PC-9 (cell line): Measurements from ENCODE around the gene GRK2. TPM values are rescaled to one million over a fixed set of nuclear protein-coding genes. Genes with fewer than 3 reads are reported as not detected.

Experiments
- BruUV-seq: library from RNA; stranded (reverse); fragments of 400-500 nt; replicated peaks from 2 replicates; lab custom pipeline; 2021; lab: Mats Ljungman, UMichigan
- CTCF ChIA-PET: fragments of 300-600 bp; sonication (Branson Sonifier 250); formaldehyde crosslinking; loops from one replicate; lab custom pipeline; 2022; ENCODE audit warnings: antibody characterized with exemption; lab: Charles Lee
- POLR2A ChIA-PET: fragments of 300-600 bp; sonication (Branson Sonifier 250); formaldehyde crosslinking; loops from one replicate; lab custom pipeline; 2022; ENCODE audit warnings: antibody characterized with exemption; ENCODE audit not compliant: unreplicated experiment; lab: Charles Lee
- DNase-seq, 2 experiments: peaks; one replicate each; pipeline versions ENCODE4 v3.0.0 to v3.0.0-alpha.2; 2015 to 2022; ENCODE audit warnings: mixed read lengths in 1 of 2
- H2AFZ ChIP-seq: fragments of 200-600 bp; sonication (generic); 2 replicates; pipeline ENCODE4 v1.8.1; 2017; ENCODE audit warnings: antibody characterized with exemption
- H3F3A ChIP-seq: fragments of 200-600 bp; sonication (generic); 2 replicates; pipeline ENCODE4 v1.8.1; 2017; ENCODE audit warnings: antibody characterized with exemption, mild to moderate bottlenecking, low read depth; ENCODE audit not compliant: insufficient read depth
- H3K27ac ChIP-seq: fragments of 200-600 bp; sonication (generic); 2 replicates; pipeline ENCODE4 v1.6.1; 2016; ENCODE audit warnings: mixed run types
- H3K27me3 ChIP-seq: fragments of 200-600 bp; sonication (generic); 2 replicates; pipeline ENCODE4 v1.6.1; 2016; ENCODE audit warnings: low read depth, mixed run types; ENCODE audit not compliant: insufficient read depth
- H3K36me3 ChIP-seq: fragments of 200-600 bp; sonication (generic); 2 replicates; pipeline ENCODE4 v1.6.1; 2016; ENCODE audit warnings: low read depth, mixed run types
- H3K4me1 ChIP-seq: fragments of 200-600 bp; sonication (generic); replicated peaks from 2 replicates; pipeline ENCODE4 v1.6.1; 2016; ENCODE audit warnings: mixed run types; ENCODE audit not compliant: insufficient read depth
- H3K4me2 ChIP-seq: fragments of 200-600 bp; sonication (generic); 2 replicates; pipeline ENCODE4 v1.6.1; 2017; ENCODE audit warnings: mixed run types
- H3K4me3 ChIP-seq: fragments of 200-600 bp; sonication (generic); 2 replicates; pipeline ENCODE4 v1.6.1; 2016; ENCODE audit warnings: mixed run types
- H3K79me2 ChIP-seq: fragments of 200-600 bp; sonication (generic); 2 replicates; pipeline ENCODE4 v1.6.1; 2017; ENCODE audit warnings: low read depth, mixed run types
- H3K9me2 ChIP-seq: fragments of 200-600 bp; sonication (generic); 2 replicates; pipeline ENCODE4 v1.8.1; 2017; ENCODE audit warnings: mild to moderate bottlenecking; ENCODE audit not compliant: insufficient read depth
- H3K9me3 ChIP-seq: fragments of 200-600 bp; sonication (generic); 2 replicates; pipeline ENCODE4 v1.8.1; 2016; ENCODE audit warnings: low read depth; ENCODE audit not compliant: insufficient read depth
- H4K20me1 ChIP-seq: fragments of 200-600 bp; sonication (generic); 2 replicates; pipeline ENCODE4 v1.8.1; 2017; ENCODE audit not compliant: insufficient read depth
- EZH2 ChIP-seq: fragments of 200-600 bp; sonication (generic); IDR thresholded peaks from 2 replicates; pipeline ENCODE4 v1.8.0; 2017; ENCODE audit warnings: antibody characterized with exemption, low read depth
- intact Hi-C: fragments of 100-400 bp; cut with micrococcal nuclease; formaldehyde crosslinking; loops from one replicate; pipeline ENCODE4 v1.10.0; 2022; ENCODE audit not compliant: unreplicated experiment
- total RNA-seq: library from RNA; stranded (reverse); gene quantifications from 2 replicates; pipeline ENCODE4 v1.2.3, GENCODE V29; 2021
- TF ChIP-seq, protein P1 (sequence below): fragments of 200-600 bp; sonication (generic); conservative IDR thresholded peaks from 2 replicates; pipeline ENCODE4 v1.6.1; 2017; ENCODE audit warnings: mixed run types, antibody characterized with exemption, mild to moderate bottlenecking, moderate library complexity

GRK2 gene
- total RNA-seq, 1 experiment from 2014 or later: 76.7 TPM

DNA sequence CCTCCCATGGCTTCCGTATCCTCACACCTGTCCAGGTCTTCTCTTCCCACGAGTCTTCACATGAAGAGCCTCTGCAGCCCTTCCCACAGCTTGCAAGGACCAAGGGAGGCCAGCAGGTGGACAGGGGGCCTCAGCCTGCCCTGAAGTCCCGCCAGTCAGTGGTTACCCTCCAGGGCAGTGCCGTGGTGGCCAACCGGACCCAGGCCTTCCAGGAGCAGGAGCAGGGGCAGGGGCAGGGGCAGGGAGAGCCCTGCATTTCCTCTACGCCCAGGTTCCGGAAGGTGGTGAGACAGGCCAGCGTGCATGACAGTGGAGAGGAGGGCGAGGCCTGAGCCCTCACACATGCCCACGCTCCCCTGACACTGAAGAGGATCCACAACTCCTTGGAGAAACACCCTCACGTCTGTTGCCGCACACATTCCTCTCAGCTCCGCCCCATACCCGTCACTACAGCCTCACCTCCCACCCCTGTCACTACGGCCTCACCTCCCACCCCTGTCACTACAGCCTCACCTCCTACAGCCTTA lies 45.3 kb downstream of the GRK2 start:
- intact Hi-C loops: loop anchor here (1.0 to 10.0 kb wide), 6 partner anchors 8 to 357 kb away; partner anchors contain the start of genes ANKRD13D, PC and SSH3
- peaks cover 61% of the 10 kb centered on the region for H3F3A ChIP-seq
- TF ChIP-seq, protein P1, sequence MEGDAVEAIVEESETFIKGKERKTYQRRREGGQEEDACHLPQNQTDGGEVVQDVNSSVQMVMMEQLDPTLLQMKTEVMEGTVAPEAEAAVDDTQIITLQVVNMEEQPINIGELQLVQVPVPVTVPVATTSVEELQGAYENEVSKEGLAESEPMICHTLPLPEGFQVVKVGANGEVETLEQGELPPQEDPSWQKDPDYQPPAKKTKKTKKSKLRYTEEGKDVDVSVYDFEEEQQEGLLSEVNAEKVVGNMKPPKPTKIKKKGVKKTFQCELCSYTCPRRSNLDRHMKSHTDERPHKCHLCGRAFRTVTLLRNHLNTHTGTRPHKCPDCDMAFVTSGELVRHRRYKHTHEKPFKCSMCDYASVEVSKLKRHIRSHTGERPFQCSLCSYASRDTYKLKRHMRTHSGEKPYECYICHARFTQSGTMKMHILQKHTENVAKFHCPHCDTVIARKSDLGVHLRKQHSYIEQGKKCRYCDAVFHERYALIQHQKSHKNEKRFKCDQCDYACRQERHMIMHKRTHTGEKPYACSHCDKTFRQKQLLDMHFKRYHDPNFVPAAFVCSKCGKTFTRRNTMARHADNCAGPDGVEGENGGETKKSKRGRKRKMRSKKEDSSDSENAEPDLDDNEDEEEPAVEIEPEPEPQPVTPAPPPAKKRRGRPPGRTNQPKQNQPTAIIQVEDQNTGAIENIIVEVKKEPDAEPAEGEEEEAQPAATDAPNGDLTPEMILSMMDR: no peak; the same call in 1 of the 2 replicates
- no peak for TF ChIP-seq EZH2
- BruUV-seq: no TSS peak
- ChIA-PET CTCF (no interaction called here), POLR2A (interaction anchor here (0.6 kb wide), 1 partner anchor 70 kb away, joined by 5 read pairs; no protein-coding TSS in a partner anchor)
- peak overlapping the region; percentile 78 for H3K4me2 ChIP-seq
- H3K36me3 ChIP-seq: 0 out of 2 replicates have a peak, but pooled peaks cover 5% of the 10 kb centered on the region
- no peaks in the 10 kb centered on the region for H3K27me3 ChIP-seq
- H2AFZ ChIP-seq: no peak overlapping the region
- H4K20me1 ChIP-seq: no peaks in the 10 kb centered on the region
- peak overlapping the region; percentile 87 for H3K27ac ChIP-seq
- DNase-seq: peak in 1 of 2 experiments; percentile 56
- H3K9me2 ChIP-seq: no peaks in the 10 kb centered on the region
- no peaks in the 10 kb centered on the region; the same call in 1 of the 2 replicates for H3K79me2 ChIP-seq
- no peak overlapping the region for H3K4me3 ChIP-seq
- H3K4me1 ChIP-seq: peaks cover 56% of the 10 kb centered on the region
- H3K9me3 ChIP-seq: no peaks in the 10 kb centered on the region

DNA sequence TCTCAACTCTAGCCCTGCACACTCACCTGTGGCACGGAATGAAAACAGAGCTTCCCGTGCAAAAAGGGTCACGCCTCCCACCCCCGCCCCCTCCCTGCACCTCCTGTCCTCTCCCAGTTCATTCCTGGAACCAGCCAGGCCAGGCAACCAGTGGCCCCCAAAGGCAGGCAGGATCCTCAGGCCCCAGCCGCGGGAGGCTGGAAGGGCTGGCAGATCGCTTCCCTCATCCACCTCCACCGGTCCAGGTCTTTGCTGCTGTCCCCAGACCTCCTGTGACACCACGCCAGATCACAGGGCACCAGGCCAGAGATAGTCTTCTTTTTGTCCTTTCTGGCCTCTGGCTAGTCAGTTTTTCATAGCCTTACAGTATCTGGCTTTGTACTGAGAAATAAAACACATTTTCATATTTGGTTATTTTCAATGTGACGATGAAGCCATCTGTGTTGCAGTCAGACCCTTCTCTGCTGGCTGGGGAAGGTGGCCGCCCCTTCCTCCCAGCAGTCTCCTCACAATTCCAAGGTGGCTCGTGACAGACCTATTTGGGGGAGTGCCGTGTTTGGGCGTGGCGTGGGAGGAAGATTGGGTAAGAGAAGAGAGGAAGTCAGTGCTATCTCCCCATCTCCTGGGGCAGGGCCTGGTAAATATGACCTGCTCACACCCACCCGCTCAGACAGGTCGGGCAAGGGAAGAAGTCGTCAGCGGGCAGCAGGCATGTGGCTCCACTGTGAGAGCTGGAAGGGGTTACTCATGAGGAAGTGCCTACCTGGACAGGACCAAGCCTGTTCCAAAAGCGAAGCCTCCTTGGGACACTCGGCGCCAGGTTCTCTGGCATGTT lies 46.1 kb downstream of the GRK2 start:
- Histone ChIP-seq H3K4me2 (peak overlapping the region; percentile 78), H3F3A (peaks cover 67% of the 10 kb centered on the region), H3K79me2 (no peaks in the 10 kb centered on the region), H3K27ac (peak overlapping the region; percentile 87), H3K9me3 (no peaks in the 10 kb centered on the region), H3K36me3 (0 out of 2 replicates have a peak, but pooled peaks cover 5% of the 10 kb centered on the region), H3K9me2 (no peaks in the 10 kb centered on the region), H3K27me3 (no peaks in the 10 kb centered on the region), H3K4me3 (peak overlapping the region; percentile 23; the same call in 1 of the 2 replicates), H4K20me1 (no peaks in the 10 kb centered on the region), H2AFZ (peak overlapping the region; percentile 18; the same call in 1 of the 2 replicates), H3K4me1 (peaks cover 56% of the 10 kb centered on the region)
- TF ChIP-seq, protein P1: no peak
- no peak for TF ChIP-seq EZH2
- ChIA-PET CTCF (interaction anchor here (0.6 kb wide), 1 partner anchor 846 kb away, joined by 10 read pairs; no protein-coding TSS in a partner anchor), POLR2A (interaction anchor here (0.5 to 0.6 kb wide), 7 partner anchors 9 to 596 kb away, joined by 3 to 7 read pairs (median 3); partner anchors contain the start of gene SSH3)
- intact Hi-C loops: loop anchor here (1.0 to 10.0 kb wide), 6 partner anchors 9 to 358 kb away; partner anchors contain the start of genes ANKRD13D, PC and SSH3
- no TSS peak for BruUV-seq
- peak; percentile 97 to 99 for DNase-seq
